HuH-7.5 (cell line): Measurements from ENCODE around the gene FAM120B.

Source experiments
- DNase-seq: peaks from one replicate; pipeline ENCODE4 v3.0.0; 2011; ENCODE audit warnings: low spot score

FAM120B gene

GRCh38 chr6:170355661-170356060 lies 49.1 kb downstream of the FAM120B start:
- no peak for DNase-seq

DNA sequence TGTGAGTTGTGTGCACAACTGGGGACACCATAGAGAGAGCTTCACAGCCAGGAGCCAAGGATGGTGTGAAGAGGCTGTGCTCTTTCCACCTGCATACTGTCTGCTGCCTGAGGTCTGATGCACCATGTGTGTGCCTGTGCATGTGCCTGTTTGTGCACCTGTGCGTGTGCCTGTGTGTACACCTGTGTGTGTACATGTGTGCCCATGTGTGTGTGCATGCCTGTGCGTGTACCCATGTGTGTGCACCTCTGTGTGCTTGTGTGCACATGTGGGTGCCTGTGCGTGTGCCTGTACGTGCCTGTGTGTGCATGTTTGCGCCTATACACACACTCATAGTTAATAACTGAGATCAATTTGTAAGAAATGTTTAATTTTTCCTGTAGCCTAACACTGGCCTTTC lies 51.3 kb downstream of the FAM120B start:
- DNase-seq = no peak

GRCh38 chr6:170358496-170358895 lies 51.9 kb downstream of the FAM120B start:
- DNase-seq = no peak

DNA sequence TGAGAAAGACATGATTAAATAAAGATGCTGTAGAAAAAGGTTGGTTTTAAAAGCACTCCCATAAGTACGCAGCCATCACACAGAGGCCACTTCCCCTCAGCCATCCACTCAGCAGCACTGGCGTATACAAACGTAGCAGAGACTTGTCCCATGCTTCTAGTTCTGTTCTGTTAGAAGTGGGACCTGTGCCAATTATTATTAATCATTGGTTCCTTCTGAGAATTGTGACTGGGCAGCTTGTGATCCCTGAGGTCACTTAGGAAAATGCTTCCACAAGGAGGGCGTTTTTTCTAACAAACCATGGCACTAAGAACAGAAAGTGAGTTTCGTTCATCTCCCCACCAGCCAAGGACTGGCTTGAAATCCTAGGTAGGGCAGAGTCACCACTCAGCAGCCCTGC lies 53.9 kb downstream of the FAM120B start:
- DNase-seq = no peak

DNA sequence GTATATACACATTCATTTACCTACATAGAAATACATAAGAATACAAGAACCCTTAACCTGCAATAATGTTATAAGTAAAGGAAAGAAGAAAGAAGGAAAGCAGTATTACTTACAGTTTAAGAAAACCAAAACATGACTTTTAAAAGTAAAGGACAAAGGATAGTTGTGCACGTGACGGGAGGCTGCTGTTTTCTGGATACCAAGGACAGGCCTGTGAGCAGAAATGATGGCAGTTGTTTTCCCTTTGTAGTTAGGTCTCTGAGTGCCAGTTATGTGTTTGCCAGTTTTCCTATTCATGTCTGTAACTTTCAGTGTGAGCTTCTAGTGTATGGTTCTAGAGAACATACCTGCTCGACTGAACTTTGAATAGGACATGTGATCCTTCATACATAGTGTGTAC lies 54.8 kb downstream of the FAM120B start:
- DNase-seq = no peak

DNA sequence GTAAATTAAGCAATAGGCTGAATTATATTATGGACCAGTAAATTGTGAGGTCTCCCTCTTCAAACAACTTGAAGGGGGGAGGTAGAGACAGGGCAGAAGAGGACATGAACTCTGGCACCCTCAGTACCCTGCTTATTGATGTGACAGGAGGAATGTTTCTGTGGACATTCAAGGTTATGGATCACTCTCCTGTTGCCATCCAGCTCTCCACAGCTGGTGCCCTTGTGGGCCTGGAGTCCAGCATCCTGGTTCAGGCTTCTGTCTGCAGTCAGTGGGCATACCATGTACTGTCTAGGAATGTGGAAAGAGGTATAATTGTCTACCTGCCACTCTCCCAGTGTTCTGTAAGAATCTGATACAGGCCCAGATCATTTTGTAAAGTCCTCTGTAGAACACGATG lies 55.6 kb downstream of the FAM120B start:
- no peak for DNase-seq

DNA sequence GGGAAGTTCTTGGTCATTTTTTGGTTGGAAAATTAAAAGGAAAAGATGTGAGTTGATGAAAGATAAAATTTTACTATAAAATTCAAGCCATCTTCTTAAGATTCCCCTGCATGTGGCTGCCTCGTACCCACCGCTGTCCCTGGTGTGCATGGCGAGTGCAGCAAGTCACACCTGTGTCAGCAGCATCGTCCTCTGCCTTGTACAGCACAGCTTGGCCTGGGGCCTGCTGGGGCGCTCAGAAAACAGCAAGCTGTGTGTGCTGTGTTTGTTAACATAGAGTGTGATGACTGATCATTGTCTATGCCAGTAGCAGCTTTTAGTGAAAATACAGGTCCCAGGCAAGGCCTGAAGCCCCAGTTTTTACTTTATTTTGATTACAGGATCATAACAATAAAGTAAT lies 56.7 kb downstream of the FAM120B start:
- no peak for DNase-seq

- no peak for DNase-seq
Observed at GRCh38 chr6:170365121-170365520, 58.6 kb downstream of the FAM120B start.

DNA sequence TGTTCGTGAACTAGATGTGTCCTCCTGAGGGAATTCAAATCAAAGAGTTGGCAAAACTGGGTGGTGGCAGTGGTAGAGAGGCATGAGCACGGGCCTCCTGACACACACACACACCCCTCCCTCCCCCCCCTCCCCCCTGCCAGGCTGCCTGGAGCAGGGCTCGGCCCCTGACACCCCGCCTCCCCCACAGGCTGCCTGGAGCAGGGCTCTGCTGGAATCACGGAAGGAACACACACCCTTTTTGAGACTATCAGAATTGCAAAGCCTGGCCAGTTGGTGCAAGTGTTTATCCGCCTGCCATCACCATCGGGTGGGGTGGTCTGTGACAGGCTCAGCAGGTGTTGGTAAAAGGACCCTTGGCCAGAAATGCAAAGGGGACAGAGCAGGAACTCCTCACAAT lies 59.0 kb downstream of the FAM120B start:
- DNase-seq = no peak

DNA sequence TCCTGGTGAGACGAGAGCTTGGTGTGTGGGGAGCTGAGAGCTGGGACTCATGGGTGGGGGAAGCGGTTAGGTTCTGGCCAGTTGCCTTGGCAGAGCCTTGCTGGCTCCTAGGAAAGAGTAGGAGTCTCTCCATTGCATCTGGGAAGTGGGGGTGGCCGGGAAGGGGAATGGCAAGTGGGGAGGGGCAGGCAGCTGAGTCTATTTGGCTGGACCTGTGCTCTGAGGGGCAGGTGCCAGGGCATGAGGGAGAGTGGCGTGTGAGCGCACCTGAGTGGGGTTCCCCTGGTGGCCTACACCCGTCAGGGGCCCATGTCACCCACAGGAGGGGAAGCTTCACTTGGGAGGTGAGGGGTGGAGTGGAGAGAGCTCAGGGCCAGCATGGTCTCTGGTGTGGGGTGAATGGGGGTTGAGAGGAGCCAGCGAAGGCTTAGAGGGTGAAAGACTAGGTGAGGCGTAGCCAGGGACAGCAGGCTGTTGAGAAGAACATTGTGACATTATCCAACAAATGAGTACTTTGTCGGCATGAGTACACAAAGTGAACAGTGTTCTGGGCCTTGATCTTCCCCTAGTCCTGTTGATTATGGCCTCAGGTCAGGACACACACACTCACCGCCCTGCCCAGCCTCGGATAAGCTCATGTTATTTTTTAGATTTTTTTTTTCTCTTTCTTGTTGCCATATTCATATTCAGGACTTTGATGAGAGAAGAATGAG lies 59.8 kb downstream of the FAM120B start:
- DNase-seq = no peak

GRCh38 chr6:170367241-170367640 lies 60.7 kb downstream of the FAM120B start:
- no peak for DNase-seq

GRCh38 chr6:170368544-170368943 lies 62.0 kb downstream of the FAM120B start:
- DNase-seq = no peak

DNA sequence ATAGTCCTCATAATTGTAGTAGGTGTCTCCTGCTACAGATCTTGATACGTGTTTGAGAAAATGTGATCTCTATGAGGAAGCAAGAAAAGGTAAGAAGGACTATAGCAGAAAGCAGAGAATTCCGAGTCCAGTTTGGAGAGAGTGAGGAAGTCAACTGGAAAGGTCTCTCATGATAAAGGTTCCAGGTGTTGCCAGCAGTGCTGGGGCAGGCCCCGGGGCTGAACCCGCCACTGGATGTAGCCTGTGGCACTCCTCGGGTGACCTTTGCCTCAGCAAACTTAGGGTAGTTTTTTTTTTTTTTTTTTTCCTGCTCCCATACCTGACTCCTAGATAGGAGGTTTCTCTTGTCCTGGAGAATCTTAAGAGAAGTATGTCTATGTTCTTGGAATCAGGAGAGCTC lies 62.8 kb downstream of the FAM120B start:
- peak; percentile 55 for DNase-seq

DNA sequence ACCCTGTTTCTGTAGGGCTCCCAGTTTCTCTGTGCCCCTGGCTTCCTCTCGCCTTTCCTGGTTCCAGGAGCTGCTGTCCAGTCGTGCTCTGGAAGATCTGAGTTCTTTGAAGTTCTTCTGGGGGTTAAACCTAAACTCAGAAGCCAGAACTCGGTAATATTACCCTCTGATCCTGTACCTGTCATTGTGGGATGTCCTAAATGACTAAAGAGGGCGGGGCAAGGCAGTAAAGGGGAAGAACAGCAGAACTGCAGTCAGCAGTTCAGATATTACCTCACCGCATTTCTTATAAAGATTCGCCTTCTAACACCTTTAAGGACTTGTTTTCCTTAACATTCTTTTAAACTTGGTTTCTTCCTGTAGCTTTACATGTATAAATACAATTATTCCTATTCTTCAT lies 63.9 kb downstream of the FAM120B start:
- DNase-seq = no peak

DNA sequence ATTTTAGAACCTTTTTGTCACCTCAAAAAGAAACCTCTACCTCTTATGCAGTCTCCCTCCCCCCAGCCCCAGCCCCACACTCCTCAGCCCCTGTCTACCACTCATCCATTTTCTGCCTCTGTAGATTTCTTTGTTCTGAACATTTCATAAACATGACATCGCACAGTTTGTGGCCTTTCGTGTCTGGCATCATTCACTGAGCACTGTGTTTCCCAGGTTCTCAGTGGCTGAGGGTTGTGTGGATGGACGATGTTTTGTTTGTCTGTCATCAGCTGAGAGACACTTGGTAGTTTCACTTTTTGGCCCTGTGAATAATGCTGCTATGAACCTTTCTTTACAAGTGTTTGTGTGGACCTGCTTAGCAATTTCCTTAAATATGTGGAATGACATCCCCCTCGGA lies 64.5 kb downstream of the FAM120B start:
- DNase-seq = no peak

GRCh38 chr6:170371588-170371987 lies 65.0 kb downstream of the FAM120B start:
- no peak for DNase-seq

GRCh38 chr6:170372380-170373325 lies 66.1 kb downstream of the FAM120B start:
- DNase-seq = no peak

GRCh38 chr6:170374571-170375444 lies 68.2 kb downstream of the FAM120B start:
- DNase-seq = no peak

DNA sequence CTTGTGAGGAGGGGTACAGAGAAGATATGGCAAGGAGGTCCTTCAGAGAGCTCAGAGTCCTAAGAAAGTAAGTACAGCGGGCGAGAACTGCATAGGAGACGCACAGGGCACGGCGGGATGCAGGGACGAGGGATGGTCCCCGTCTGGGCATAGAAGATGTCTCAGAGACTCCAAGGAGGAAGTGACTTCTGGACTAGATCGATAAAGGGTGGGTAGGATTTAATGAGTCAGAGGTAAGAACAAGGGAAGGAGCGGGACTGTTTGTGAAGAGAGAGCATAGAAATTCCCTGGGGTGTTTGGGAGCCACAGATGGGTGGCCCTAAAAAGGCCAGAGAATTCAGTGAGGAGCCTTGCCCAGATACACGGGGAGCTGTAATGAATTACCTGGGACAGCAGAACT lies 69.1 kb downstream of the FAM120B start:
- no peak for DNase-seq

DNA sequence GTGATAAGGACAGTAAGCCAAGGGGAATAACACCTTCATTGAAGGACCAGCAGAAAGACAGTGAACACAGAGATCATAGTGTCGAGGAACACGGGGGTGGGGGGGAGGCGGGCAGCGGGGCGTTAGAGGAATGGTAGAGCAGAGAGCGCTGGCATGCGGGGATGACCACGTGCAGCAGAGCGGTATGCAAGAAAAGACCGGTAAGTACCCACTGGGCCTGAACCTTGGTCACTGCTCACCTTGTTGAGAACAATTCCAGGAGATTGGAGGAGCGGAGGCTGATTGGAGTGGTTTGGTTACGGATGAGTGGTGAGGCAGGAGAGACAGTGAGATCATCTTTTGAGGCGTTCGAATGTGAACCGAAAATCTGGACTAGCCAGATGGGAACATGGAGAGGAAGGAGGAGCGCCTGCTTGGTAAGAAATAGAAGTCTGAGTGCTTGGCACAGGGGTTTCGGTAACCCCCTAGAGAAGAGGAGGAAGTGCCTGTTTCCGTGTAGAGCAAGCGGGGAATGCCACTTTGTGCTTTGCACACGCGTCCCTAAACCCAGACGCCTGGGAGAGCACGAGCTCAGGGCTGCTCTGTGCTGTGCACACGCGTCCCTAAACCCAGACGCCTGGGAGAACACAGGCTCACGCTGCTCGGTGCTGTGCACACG lies 70.0 kb downstream of the FAM120B start:
- DNase-seq = no peak

- no peak for DNase-seq
Observed at GRCh38 chr6:170378502-170378901, 71.9 kb downstream of the FAM120B start.

DNA sequence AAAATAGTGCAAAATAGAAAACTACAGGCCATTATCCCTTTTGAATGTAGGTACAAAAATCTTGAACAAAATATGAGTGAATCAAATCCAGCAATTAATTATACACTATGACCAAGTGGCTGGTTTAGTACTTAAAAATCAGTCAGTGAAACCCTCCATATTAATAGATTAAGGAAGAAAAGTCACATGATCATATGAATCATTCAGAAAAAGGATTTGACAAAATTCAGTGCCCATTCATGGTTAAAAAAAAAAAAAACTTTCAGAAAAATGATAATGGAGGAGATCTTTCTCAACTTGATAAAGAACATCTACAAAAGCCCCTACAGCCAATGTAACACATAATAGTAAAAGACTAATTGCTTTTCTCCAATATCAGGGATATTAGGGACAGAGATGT lies 75.0 kb downstream of the FAM120B start:
- no peak for DNase-seq
